ENCODE results near the gene SH3RF3.

The SH3RF3 gene

DNA sequence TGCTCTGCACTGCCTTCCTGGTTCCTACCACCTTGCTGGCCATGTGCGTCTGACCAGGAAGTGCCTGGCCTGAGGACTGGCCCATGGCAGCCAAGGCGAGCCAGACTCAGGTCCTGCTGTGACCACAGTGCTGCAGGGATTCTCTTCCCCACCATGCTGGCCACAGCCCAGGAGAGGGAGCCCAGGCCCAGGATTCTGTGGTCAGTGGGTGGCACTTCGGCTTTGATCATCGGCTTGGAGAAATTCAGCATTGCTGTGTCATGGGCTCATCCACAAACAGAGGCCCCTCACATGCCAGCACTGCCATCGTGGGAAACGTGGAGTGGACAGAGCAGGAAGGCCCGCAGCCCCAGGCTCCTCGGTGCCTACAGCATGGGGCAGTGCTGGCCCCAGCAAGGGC, 273.2 kb downstream of the SH3RF3 start:
- TF ChIP-seq, protein P1, sequence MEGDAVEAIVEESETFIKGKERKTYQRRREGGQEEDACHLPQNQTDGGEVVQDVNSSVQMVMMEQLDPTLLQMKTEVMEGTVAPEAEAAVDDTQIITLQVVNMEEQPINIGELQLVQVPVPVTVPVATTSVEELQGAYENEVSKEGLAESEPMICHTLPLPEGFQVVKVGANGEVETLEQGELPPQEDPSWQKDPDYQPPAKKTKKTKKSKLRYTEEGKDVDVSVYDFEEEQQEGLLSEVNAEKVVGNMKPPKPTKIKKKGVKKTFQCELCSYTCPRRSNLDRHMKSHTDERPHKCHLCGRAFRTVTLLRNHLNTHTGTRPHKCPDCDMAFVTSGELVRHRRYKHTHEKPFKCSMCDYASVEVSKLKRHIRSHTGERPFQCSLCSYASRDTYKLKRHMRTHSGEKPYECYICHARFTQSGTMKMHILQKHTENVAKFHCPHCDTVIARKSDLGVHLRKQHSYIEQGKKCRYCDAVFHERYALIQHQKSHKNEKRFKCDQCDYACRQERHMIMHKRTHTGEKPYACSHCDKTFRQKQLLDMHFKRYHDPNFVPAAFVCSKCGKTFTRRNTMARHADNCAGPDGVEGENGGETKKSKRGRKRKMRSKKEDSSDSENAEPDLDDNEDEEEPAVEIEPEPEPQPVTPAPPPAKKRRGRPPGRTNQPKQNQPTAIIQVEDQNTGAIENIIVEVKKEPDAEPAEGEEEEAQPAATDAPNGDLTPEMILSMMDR (IDR thresholded peaks at IDR 0.05; ENCODE audit: control insufficient read depth, extremely low read depth, insufficient read depth): no peak
- H3K4me3 ChIP-seq (ENCODE audit: low read depth, low read length): no peak overlapping the region
- DNase-seq (ENCODE audit: low read depth): no peak

DNA sequence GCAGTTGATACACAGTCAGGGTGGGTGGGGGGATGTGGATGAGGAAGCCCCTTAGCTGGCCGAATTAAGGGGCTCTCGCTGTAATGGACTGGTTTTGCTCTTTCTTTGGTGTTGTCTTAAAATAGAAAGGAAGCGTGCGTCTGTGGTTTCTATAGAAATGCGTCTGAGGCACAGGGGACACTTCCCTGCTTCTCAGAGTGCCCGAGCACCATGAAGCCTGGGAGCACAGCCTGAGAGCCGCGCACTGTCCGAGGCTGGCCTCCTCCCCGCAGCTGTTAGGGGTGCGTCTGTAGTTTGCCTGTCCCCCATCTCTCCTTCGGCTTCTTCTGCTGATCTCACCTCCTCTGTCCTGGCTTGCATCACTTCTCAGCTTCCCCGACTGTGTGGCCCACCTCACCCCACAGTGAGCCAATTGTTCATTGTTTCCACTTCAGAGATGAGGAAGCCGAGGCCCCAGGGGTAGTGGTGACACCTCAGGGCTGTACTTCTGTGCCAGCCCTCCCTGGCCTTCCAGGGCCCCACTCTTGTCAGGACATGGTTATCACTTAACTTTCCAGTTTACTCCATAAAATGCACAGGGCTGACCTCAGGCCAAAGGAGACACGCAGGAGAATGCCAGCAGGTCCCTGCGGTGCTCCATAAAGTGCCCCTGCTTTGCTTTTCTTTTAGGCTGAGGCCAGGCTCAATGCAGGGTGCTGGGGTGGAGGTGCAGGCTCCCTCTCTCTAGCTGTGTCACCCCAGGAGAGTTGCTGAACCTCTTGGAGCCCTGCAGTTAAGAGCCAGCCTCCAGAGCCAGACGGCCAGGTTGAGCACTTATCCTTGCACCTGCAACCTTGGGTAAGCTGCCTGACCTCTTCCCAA, 274.2 kb downstream of the SH3RF3 start:
- TF ChIP-seq, protein P1 (IDR thresholded peaks at IDR 0.05; ENCODE audit: control insufficient read depth, extremely low read depth, insufficient read depth): no peak
- DNase-seq (ENCODE audit: low read depth): no peak
- no peak overlapping the region for H3K4me3 ChIP-seq (ENCODE audit: low read depth, low read length)

DNA sequence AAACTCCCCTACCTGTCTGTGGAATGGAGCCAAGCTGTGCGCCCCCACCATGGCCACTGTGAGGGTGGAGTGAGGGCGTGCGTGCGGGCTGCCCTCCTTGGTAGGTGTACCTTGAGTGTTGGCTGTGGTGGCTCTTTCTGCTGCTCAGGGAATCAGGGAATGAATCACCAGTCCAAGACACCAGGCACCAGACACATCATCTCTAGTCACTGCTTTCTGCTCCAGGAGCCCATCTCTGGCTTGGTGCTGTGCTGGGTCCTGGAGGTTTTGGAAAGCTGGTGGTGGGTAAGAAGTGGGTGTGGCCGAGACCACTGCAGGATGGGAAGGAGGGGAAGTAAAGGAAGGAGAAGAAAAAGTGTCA, 274.8 kb downstream of the SH3RF3 start:
- TF ChIP-seq, protein P1 (IDR thresholded peaks at IDR 0.05; ENCODE audit: control insufficient read depth, extremely low read depth, insufficient read depth): no peak
- H3K4me3 ChIP-seq (ENCODE audit: low read depth, low read length): no peak overlapping the region
- DNase-seq (ENCODE audit: low read depth): no peak

DNA sequence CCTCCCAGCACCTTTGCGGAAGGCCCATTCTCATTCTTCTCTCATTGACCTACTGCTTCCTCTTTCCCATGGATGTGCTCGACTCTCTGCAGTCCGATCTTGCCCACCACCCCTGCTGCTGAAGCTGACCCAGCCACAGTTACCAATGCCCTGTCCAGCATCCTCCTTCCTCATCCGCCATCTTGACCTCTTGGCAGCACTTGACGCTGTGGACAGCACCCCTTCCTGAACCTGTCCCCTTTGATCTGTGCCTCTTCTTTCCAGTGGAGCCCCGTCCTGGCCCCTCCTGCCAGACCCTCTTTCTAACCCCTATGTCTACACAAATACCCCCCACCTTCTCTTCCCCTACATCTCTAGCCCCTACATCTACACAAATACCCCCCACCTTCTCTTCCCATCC, 275.7 kb downstream of the SH3RF3 start:
- no peak for DNase-seq (ENCODE audit: low read depth)
- TF ChIP-seq, protein P1 (IDR thresholded peaks at IDR 0.05; ENCODE audit: control insufficient read depth, extremely low read depth, insufficient read depth): no peak
- no peak overlapping the region for H3K4me3 ChIP-seq (ENCODE audit: low read depth, low read length)

DNA sequence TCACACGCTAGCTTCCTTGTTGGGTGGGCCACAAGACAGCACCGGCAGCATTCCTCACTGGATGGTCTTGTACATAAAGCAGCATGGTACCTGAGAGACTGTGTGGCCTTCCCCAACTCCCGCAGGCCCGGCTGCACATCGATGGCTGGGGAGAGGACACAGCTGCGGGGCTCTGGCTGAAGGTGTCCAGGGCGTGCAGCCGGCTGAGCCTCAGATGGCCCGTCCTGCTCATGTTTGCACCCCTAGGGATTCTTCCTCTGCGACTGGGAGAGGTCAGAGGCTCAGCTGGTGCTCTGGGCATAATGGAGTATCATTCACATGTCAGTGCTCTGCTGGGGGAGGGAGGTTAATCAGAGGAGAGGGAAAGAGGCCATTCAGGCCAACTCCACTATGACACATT, 276.9 kb downstream of the SH3RF3 start:
- TF ChIP-seq, protein P1 (IDR thresholded peaks at IDR 0.05; ENCODE audit: control insufficient read depth, extremely low read depth, insufficient read depth): no peak
- DNase-seq (ENCODE audit: low read depth): no peak
- no peak overlapping the region for H3K4me3 ChIP-seq (ENCODE audit: low read depth, low read length)

DNA sequence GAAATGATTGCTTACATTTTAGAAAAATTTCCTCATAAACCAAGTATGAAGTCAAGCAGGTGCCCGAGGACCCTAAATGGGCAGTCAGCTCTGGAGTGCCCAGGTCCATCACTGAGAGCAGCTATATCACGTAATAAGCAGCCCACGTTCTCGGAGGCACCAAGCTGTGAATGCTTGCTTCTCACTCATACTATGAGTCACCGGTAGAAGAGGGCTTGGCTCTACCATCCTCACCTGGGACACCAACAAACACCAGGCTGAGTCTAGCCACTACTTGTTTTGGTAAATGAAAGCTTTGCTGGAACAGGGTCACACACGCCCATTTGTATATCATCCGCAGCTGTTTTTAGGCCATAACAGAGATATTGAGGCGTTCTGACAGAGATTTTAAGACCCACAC, 277.3 kb downstream of the SH3RF3 start:
- DNase-seq (ENCODE audit: low read depth): no peak
- TF ChIP-seq, protein P1 (IDR thresholded peaks at IDR 0.05; ENCODE audit: control insufficient read depth, extremely low read depth, insufficient read depth): no peak
- H3K4me3 ChIP-seq (ENCODE audit: low read depth, low read length): no peak overlapping the region
